HepG2 (cell line): ENCODE measurements around the gene CARMIL3. TPM values are rescaled to one million over a fixed set of nuclear protein-coding genes. Genes with fewer than 3 reads are reported as not detected.

Experiments
- DR1 ChIP-seq: sonication (generic); formaldehyde crosslinking; IDR thresholded peaks from 2 replicates; pipeline ENCODE4 v1.8.0; 2021; ENCODE audit warnings: mild to moderate bottlenecking, missing genetic modification reagents, inconsistent platforms
- NR2F2 ChIP-seq: IDR thresholded peaks from 2 replicates; pipeline ENCODE4 v1.6.1; 2012; ENCODE audit warnings: low read depth, inconsistent platforms, borderline replicate concordance
- SPEN ChIP-seq: sonication (generic); formaldehyde crosslinking; IDR thresholded peaks from 2 replicates; pipeline ENCODE4 v1.5.1; 2020; ENCODE audit warnings: low read depth, mild to moderate bottlenecking, missing genetic modification reagents
- TAF1 ChIP-seq: sonication (generic); formaldehyde crosslinking; IDR thresholded peaks from 2 replicates; pipeline ENCODE4 v1.4.0; 2020; ENCODE audit warnings: missing genetic modification reagents
- U2AF2 ChIP-seq: fragments of 200-400 bp; formaldehyde crosslinking; IDR thresholded peaks from 2 replicates; pipeline ENCODE4 v1.6.1; 2017; ENCODE audit warnings: low read depth, mild to moderate bottlenecking, low read length
- ZFY ChIP-seq: sonication (generic); formaldehyde crosslinking; IDR thresholded peaks from 2 replicates; pipeline ENCODE4 v1.4.0; 2020; ENCODE audit warnings: missing genetic modification reagents
- ZNF343 ChIP-seq: sonication (generic); formaldehyde crosslinking; IDR thresholded peaks from 2 replicates; pipeline ENCODE4 v1.4.0; 2020; ENCODE audit warnings: mild to moderate bottlenecking, missing genetic modification reagents
- ZNF556 ChIP-seq: sonication (generic); formaldehyde crosslinking; IDR thresholded peaks from 2 replicates; pipeline ENCODE4 v1.4.0; 2020; ENCODE audit warnings: mild to moderate bottlenecking, missing genetic modification reagents, borderline replicate concordance
- ZNF614 ChIP-seq: IDR thresholded peaks from 2 replicates; pipeline ENCODE4 v1.6.1; 2018; ENCODE audit warnings: missing biosample characterization, missing genetic modification reagents, inconsistent platforms, borderline replicate concordance
- ZNF891 ChIP-seq: sonication (generic); formaldehyde crosslinking; IDR thresholded peaks from 2 replicates; pipeline ENCODE4 v1.5.0; 2020; ENCODE audit warnings: mild to moderate bottlenecking, missing genetic modification reagents
- polyA plus RNA-seq, 8 experiments: library from polyadenylated mRNA; depleted of rRNA in 3 of 8; stranded (reverse) in 7 of 8; unstranded in 1 of 8; fragments of >200 nt; fragmentation: Illumina TruSeq in 4 of 8; extraction: Trizol in 4 of 8; gene quantifications; 2 replicates each; pipeline versions ENCODE4 v1.2.1 to v1.2.3, GENCODE V29; 2011 to 2016; ENCODE audit warnings: low read depth in 4 of 8, missing spikeins in 1 of 8, mixed read lengths in 1 of 8; ENCODE audit not compliant: insufficient read depth in 1 of 8
- total RNA-seq, 5 experiments: library from RNA; depleted of rRNA; stranded (reverse); fragments of >200 nt; fragmentation: Illumina TruSeq; extraction: Trizol; gene quantifications; 2 replicates each; pipeline ENCODE4 v1.2.3, GENCODE V29; 2016; ENCODE audit warnings: low read depth in 1 of 5
- TF ChIP-seq, protein P1 (sequence below): sonication (generic); formaldehyde crosslinking; IDR thresholded peaks from 2 replicates; pipeline ENCODE4 v1.4.0; 2020; ENCODE audit warnings: missing genetic modification reagents
- TF ChIP-seq, protein P2 (sequence below): sonication (generic); formaldehyde crosslinking; IDR thresholded peaks from 2 replicates; pipeline ENCODE4 v1.5.0; 2020; ENCODE audit warnings: missing genetic modification reagents
- TF ChIP-seq, protein P3 (sequence below): fragments of 450-650 bp; IDR thresholded peaks from 2 replicates; pipeline ENCODE4 v1.6.1; 2016
- TF ChIP-seq, protein P4 (sequence below): sonication (generic); formaldehyde crosslinking; IDR thresholded peaks from 2 replicates; pipeline ENCODE4 v1.4.0; 2020; ENCODE audit warnings: mild to moderate bottlenecking, missing genetic modification reagents
- TF ChIP-seq, protein P5 (sequence below): sonication (generic); formaldehyde crosslinking; IDR thresholded peaks from 2 replicates; pipeline ENCODE4 v1.4.0; 2020; ENCODE audit warnings: missing genetic modification reagents
- TF ChIP-seq, protein P6 (sequence below): sonication (generic); formaldehyde crosslinking; IDR thresholded peaks from 2 replicates; pipeline ENCODE4 v1.8.1; 2023; ENCODE audit warnings: mild to moderate bottlenecking, missing genetic modification reagents, borderline replicate concordance

CARMIL3 gene
- total and polyA plus RNA-seq, 2 of the 13 experiments (the other 11 are each of a cell fraction or from before 2014, with no cell fraction given) = 0.27 to 0.55 TPM

DNA sequence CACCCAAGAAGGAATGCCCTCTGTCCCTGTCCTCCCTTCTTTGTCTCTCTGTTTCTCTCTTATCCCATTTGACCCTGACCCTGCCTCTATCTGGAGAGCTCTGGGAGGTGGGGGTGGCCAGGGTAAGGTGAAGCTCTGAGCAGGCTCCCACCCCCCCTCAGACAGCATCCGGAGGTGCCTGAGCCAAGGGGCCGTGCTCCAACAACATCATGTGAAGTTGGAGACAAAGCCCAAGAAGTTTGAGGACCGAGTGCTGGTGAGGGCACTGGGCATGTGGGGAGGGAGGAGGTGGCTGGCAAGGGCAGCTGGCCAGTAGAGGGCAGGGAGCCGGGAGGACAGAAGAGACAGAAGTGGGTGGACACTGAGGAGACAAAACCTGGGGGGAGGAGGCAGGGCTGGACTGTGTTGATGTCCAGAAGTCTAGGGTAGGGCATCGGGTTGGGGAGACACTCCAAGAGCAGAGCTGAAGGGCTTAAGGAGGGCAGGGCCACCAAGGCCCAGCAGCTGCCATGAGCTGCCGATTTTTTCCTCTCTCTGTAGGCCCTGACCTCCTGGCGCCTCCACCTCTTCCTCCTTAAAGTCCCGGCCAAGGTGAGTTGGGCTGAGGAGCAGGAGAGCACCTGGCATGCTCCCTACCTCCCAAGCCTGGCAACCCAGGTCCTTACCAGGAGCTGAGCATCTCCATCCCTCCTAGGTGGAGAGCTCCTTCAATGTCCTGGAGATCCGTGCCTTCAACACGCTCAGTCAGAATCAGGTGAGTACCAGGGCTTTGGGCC lies 1.9 kb downstream of the CARMIL3 start (continued):
- no peak for TF ChIP-seq ZFY (CRISPR knock-in tag)
- TF ChIP-seq ZNF614 (CRISPR knock-in tag) = no peak
- TF ChIP-seq, protein P1, sequence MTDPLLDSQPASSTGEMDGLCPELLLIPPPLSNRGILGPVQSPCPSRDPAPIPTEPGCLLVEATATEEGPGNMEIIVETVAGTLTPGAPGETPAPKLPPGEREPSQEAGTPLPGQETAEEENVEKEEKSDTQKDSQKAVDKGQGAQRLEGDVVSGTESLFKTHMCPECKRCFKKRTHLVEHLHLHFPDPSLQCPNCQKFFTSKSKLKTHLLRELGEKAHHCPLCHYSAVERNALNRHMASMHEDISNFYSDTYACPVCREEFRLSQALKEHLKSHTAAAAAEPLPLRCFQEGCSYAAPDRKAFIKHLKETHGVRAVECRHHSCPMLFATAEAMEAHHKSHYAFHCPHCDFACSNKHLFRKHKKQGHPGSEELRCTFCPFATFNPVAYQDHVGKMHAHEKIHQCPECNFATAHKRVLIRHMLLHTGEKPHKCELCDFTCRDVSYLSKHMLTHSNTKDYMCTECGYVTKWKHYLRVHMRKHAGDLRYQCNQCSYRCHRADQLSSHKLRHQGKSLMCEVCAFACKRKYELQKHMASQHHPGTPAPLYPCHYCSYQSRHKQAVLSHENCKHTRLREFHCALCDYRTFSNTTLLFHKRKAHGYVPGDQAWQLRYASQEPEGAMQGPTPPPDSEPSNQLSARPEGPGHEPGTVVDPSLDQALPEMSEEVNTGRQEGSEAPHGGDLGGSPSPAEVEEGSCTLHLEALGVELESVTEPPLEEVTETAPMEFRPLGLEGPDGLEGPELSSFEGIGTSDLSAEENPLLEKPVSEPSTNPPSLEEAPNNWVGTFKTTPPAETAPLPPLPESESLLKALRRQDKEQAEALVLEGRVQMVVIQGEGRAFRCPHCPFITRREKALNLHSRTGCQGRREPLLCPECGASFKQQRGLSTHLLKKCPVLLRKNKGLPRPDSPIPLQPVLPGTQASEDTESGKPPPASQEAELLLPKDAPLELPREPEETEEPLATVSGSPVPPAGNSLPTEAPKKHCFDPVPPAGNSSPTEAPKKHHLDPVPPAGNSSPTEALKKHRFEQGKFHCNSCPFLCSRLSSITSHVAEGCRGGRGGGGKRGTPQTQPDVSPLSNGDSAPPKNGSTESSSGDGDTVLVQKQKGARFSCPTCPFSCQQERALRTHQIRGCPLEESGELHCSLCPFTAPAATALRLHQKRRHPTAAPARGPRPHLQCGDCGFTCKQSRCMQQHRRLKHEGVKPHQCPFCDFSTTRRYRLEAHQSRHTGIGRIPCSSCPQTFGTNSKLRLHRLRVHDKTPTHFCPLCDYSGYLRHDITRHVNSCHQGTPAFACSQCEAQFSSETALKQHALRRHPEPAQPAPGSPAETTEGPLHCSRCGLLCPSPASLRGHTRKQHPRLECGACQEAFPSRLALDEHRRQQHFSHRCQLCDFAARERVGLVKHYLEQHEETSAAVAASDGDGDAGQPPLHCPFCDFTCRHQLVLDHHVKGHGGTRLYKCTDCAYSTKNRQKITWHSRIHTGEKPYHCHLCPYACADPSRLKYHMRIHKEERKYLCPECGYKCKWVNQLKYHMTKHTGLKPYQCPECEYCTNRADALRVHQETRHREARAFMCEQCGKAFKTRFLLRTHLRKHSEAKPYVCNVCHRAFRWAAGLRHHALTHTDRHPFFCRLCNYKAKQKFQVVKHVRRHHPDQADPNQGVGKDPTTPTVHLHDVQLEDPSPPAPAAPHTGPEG (CRISPR knock-in tag) = no peak
- no peak for TF ChIP-seq NR2F2
- TF ChIP-seq, protein P2, sequence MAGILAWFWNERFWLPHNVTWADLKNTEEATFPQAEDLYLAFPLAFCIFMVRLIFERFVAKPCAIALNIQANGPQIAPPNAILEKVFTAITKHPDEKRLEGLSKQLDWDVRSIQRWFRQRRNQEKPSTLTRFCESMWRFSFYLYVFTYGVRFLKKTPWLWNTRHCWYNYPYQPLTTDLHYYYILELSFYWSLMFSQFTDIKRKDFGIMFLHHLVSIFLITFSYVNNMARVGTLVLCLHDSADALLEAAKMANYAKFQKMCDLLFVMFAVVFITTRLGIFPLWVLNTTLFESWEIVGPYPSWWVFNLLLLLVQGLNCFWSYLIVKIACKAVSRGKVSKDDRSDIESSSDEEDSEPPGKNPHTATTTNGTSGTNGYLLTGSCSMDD (CRISPR knock-in tag) = no peak
- no peak for TF ChIP-seq ZNF556 (CRISPR knock-in tag)
- TF ChIP-seq, protein P3, sequence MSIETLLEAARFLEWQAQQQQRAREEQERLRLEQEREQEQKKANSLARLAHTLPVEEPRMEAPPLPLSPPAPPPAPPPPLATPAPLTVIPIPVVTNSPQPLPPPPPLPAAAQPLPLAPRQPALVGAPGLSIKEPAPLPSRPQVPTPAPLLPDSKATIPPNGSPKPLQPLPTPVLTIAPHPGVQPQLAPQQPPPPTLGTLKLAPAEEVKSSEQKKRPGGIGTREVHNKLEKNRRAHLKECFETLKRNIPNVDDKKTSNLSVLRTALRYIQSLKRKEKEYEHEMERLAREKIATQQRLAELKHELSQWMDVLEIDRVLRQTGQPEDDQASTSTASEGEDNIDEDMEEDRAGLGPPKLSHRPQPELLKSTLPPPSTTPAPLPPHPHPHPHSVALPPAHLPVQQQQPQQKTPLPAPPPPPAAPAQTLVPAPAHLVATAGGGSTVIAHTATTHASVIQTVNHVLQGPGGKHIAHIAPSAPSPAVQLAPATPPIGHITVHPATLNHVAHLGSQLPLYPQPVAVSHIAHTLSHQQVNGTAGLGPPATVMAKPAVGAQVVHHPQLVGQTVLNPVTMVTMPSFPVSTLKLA = no peak
- peak; percentile 25; the same call in 1 of the 2 replicates for TF ChIP-seq TAF1
- TF ChIP-seq, protein P4, sequence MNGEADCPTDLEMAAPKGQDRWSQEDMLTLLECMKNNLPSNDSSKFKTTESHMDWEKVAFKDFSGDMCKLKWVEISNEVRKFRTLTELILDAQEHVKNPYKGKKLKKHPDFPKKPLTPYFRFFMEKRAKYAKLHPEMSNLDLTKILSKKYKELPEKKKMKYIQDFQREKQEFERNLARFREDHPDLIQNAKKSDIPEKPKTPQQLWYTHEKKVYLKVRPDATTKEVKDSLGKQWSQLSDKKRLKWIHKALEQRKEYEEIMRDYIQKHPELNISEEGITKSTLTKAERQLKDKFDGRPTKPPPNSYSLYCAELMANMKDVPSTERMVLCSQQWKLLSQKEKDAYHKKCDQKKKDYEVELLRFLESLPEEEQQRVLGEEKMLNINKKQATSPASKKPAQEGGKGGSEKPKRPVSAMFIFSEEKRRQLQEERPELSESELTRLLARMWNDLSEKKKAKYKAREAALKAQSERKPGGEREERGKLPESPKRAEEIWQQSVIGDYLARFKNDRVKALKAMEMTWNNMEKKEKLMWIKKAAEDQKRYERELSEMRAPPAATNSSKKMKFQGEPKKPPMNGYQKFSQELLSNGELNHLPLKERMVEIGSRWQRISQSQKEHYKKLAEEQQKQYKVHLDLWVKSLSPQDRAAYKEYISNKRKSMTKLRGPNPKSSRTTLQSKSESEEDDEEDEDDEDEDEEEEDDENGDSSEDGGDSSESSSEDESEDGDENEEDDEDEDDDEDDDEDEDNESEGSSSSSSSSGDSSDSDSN (CRISPR knock-in tag) = no peak
- TF ChIP-seq ZNF343 (CRISPR knock-in tag) = no peak
- TF ChIP-seq, protein P5, sequence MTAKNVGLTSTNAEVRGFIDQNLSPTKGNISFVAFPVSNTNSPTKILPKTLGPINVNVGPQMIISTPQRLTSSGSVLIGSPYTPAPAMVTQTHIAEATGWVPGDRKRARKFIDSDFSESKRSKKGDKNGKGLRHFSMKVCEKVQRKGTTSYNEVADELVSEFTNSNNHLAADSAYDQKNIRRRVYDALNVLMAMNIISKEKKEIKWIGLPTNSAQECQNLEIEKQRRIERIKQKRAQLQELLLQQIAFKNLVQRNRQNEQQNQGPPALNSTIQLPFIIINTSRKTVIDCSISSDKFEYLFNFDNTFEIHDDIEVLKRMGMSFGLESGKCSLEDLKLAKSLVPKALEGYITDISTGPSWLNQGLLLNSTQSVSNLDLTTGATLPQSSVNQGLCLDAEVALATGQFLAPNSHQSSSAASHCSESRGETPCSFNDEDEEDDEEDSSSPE = no peak
- TF ChIP-seq U2AF2 = no peak
- TF ChIP-seq, protein P6, sequence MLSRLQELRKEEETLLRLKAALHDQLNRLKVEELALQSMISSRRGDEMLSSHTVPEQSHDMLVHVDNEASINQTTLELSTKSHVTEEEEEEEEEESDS (CRISPR knock-in tag) = no peak
- TF ChIP-seq SPEN (CRISPR knock-in tag) = no peak
- TF ChIP-seq DR1 = no peak
- TF ChIP-seq ZNF891 = no peak
